ENCODE data around the gene GPX4.
"Not testable (repeated sequence)": the region's sequence is repeated elsewhere in the genome, so short reads cannot be mapped to it uniquely, and the experiment has no call there.

The GPX4 gene

GRCh38 chr19:1117654-1118053 is 13.9 kb downstream of the GPX4 start:
- no peak for DNase-seq

- DNase-seq, result no peak
These were observed 15.2 kb downstream of the GPX4 start for GRCh38 chr19:1118999-1119398.

- DNase-seq, result no peak
These were observed 15.9 kb downstream of the GPX4 start for GRCh38 chr19:1119475-1120217.

GRCh38 chr19:1121395-1121794 is 17.6 kb downstream of the GPX4 start:
- no peak for DNase-seq

- DNase-seq, result no peak
These were observed 18.5 kb downstream of the GPX4 start for GRCh38 chr19:1122021-1122971.

- no peak for DNase-seq
These were observed 19.2 kb downstream of the GPX4 start for GRCh38 chr19:1122972-1123363.

GRCh38 chr19:1123381-1123780 is 19.6 kb downstream of the GPX4 start:
- DNase-seq, result no peak

- DNase-seq, result no peak
These were observed 20.3 kb downstream of the GPX4 start for GRCh38 chr19:1123885-1124677.

- no peak for DNase-seq
These were observed 22.0 kb downstream of the GPX4 start for GRCh38 chr19:1125601-1126467.

GRCh38 chr19:1126984-1127760 is 23.4 kb downstream of the GPX4 start:
- DNase-seq, result no peak

GRCh38 chr19:1128106-1128505 is 24.3 kb downstream of the GPX4 start:
- no peak for DNase-seq

GRCh38 chr19:1129084-1129483 is 25.3 kb downstream of the GPX4 start:
- not testable (repeated sequence) for DNase-seq

- no peak for DNase-seq
These were observed 25.7 kb downstream of the GPX4 start for GRCh38 chr19:1129535-1129934.

GRCh38 chr19:1130771-1131717 is 27.2 kb downstream of the GPX4 start:
- DNase-seq, result no peak

GRCh38 chr19:1131718-1132551 is 28.1 kb downstream of the GPX4 start:
- no peak for DNase-seq

- DNase-seq, result no peak
These were observed 29.0 kb downstream of the GPX4 start for GRCh38 chr19:1132552-1133383.

- no peak for DNase-seq
These were observed 29.7 kb downstream of the GPX4 start for GRCh38 chr19:1133471-1133929.

- DNase-seq, result no peak
These were observed 30.6 kb downstream of the GPX4 start for GRCh38 chr19:1134431-1134830.

Data from NCI-H446 treated with DMSO at 0.1 percent for 48 hours (cell line).